ENCODE results near the gene CCDC142. TPM values are rescaled to one million over a fixed set of nuclear protein-coding genes. Genes with fewer than 3 reads are reported as not detected.

CCDC142 gene
- total and polyA plus RNA-seq, 8 donors: 4.9 to 14.0 (median 6.0) TPM

DNA sequence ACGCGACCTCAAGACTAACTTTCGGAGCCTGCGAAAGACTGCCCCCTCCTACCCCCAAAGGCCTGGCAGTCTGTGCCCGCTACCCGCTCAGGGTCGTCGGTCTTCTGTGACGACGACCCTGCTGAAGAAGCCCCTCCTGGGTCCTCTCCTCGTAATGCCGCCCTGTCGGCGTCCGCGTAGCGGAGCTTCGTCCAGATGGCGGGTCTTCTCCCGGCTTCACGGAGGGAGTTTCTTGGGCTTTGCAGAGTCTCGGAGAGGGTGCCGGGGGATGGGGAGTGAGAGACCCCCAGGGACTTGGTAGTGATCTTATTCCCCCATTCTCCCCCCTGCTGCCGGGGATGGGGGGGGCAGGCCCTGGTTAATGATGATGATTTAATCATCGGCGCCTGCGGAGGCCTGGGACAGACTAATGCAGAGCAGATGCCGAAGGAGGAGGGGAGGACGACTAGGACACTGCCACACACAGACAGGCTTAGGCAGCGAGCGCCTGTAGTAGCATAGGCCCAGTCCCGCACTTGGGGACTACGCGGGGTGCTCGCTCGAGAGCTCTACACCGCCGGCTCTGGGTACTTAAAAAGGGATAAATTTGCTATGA, 25.2 kb upstream of the CCDC142 start:
- Histone ChIP-seq H3K9me3 (no peaks in the 10 kb centered on the region), H3K27me3 (peaks cover 0 to 11% (median under 1%) of the 10 kb centered on the region in 4 donors), H3K36me3 (no peaks in the 10 kb centered on the region), H3K4me3 (peak overlapping the region; percentile 64 to 89 (median 69)), H3K4me1 (peaks cover 6 to 29% (median 11%) of the 10 kb centered on the region in 3 donors), H3K27ac (peak overlapping the region; percentile 91 to 98 (median 94))
- intact Hi-C loops (cut with DNase I): no loop called here
- TF ChIP-seq, protein P1, sequence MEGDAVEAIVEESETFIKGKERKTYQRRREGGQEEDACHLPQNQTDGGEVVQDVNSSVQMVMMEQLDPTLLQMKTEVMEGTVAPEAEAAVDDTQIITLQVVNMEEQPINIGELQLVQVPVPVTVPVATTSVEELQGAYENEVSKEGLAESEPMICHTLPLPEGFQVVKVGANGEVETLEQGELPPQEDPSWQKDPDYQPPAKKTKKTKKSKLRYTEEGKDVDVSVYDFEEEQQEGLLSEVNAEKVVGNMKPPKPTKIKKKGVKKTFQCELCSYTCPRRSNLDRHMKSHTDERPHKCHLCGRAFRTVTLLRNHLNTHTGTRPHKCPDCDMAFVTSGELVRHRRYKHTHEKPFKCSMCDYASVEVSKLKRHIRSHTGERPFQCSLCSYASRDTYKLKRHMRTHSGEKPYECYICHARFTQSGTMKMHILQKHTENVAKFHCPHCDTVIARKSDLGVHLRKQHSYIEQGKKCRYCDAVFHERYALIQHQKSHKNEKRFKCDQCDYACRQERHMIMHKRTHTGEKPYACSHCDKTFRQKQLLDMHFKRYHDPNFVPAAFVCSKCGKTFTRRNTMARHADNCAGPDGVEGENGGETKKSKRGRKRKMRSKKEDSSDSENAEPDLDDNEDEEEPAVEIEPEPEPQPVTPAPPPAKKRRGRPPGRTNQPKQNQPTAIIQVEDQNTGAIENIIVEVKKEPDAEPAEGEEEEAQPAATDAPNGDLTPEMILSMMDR (IDR thresholded peaks at IDR 0.05): no peak
- WGBS, 2 donors: 7 to 12% methylated on average over 38 of the region's 38 CpGs
- ATAC-seq (peak; percentile 16 to 43 (median 27)), FAIRE-seq (no peak), DNase-seq (peak in 3 of 6 donors; percentile 43 to 67 (median 63))

DNA sequence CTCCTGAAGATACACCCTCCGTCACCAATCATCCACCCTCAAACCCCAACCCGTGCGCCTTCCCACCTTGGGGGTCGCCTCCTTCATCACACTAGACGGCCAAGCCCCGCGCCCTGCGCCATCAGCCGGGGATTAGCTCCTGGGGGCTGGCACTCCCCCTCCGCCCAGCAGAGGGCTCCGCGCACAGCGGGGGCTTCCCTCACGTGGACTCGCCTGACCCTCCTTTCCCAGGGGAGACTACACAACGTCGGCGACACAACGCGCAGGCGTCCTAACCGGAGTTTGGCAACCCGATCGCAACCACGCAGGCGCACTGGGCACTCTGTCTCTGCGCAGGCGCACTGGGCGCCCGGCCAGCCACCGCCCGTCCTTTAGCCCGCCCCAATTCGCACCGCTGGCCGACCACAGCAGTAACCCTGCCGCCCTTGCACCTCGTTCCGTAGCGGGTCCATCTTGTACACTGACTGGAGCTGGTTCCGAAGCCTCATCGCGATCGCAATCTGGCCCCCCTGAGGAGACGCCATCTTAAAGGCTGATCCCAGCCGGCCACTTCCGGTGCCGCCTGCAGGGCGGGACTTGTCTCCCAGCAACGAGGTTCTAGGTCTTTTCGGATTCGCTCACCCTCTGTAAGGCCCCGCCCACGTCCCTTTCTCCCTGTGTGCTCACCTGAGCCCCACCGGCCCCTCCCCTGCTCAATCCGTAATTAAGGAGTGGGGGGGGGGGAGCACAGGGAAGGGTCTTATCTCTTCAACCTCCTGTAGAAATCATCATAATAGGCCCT, 24.5 kb upstream of the CCDC142 start, which contains the start of gene PCGF1:
TSS of gene PCGF1 (minus strand) at position 551 of the 781 bp plus-strand sequence. CDS start at position 524, 27 bp downstream.
- FAIRE-seq (no peak), DNase-seq (peak; percentile 98 to 100 (median 99)), ATAC-seq (peak; percentile 93 to 97 (median 94))
- peaks cover 0 to 7% (median 0%) of the 10 kb centered on the region in 4 donors for H3K27me3 ChIP-seq
- H3K9me3 ChIP-seq: no peaks in the 10 kb centered on the region
- no peaks in the 10 kb centered on the region for H3K36me3 ChIP-seq
- TF ChIP-seq, protein P1 (IDR thresholded peaks at IDR 0.05): no peak
- intact Hi-C loops (cut with DNase I): no loop called here
- WGBS, 2 donors: 0 to 1% methylated on average over 55 to 56 of the region's 56 CpGs
- peak within 1 kb of the TSS; percentile 91 to 98 (median 94) for H3K27ac ChIP-seq
- peak within 1 kb of the TSS; percentile 64 to 89 (median 69) for H3K4me3 ChIP-seq
- peaks cover 6 to 29% (median 11%) of the 10 kb centered on the region in 3 donors for H3K4me1 ChIP-seq

DNA sequence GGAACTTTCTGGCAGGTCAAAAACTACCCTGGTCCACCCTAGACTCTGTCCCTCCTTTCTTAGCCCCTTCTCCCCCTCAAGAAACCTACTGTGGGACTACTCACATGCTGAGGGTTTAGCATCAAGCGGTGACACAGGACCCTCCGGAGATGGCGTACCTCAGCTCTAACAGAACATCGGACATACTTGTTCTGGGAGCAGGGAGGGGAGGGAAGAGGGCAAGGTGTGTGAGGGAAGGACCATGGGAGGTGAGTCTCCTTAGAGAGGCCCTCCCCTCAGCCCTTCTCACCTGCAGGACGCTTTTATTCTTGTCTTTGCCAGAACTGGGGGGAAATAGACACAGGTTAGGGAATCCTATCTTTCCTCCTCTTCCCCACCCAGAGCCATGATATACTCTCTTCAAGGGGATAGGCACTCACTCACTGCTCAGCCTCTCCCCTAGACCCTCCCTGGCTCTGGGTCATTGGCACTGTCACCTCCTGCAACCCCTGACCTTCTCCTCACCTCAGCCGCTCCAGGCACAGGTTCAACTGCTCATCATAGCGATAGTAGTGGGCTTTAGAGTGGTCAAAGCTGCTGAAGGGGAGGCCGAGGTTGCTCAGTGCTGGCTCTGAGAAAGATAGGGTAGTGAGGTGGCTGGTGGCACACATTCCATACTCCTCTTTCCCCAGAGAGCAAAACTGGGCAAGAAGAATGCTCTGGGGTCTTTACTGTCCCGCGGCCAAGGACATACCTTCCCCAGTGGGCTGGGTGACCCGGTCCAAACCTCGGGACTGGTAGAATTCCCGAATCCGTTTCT, 22.8 kb upstream of the CCDC142 start:
- Histone ChIP-seq H3K36me3 (no peaks in the 10 kb centered on the region), H3K27me3 (no peaks in the 10 kb centered on the region), H3K4me3 (peak overlapping the region in 2 of 4 donors; percentile 65 to 89), H3K4me1 (peaks cover 6 to 29% (median 11%) of the 10 kb centered on the region in 3 donors), H3K27ac (no peak overlapping the region), H3K9me3 (no peaks in the 10 kb centered on the region)
- ATAC-seq (no peak), DNase-seq (no peak), FAIRE-seq (no peak)
- intact Hi-C loops (cut with DNase I): no loop called here
- 87 to 93% methylated on average over 14 of the region's 14 CpGs for WGBS, 2 donors
- TF ChIP-seq, protein P1 (IDR thresholded peaks at IDR 0.05): no peak

DNA sequence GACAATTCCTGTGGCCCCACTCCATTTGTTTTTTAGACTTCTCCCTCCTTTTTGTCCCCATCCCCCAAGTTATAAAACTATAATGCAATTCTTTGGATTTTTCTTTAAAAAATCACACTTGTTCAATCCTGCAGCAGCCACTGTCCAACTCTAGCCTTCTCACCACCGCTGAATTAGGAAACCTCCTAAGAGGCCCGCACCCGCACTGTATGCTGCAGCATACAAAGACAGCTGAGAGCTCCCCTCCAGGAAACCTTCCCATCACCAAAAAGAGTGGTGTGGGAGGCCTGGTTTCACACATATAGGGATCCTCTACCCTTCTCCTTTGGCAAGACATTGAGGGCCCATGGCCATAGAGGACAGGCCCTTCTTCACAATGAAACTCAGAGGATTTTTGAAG, 21.8 kb upstream of the CCDC142 start:
- Histone ChIP-seq H3K36me3 (no peaks in the 10 kb centered on the region), H3K27me3 (peaks cover 0 to under 1% (median 0%) of the 10 kb centered on the region in 4 donors), H3K9me3 (no peaks in the 10 kb centered on the region), H3K27ac (no peak overlapping the region), H3K4me3 (no peak overlapping the region), H3K4me1 (peaks cover 6 to 29% (median 11%) of the 10 kb centered on the region in 3 donors)
- no peak for DNase-seq
- no peak for FAIRE-seq
- intact Hi-C loops (cut with DNase I): no loop called here
- TF ChIP-seq, protein P1 (IDR thresholded peaks at IDR 0.05): no peak
- 92 to 96% methylated on average over 3 of the region's 3 CpGs for WGBS, 2 donors
- no peak for ATAC-seq

All from pancreas (tissue), 10 donors.